ENCODE measurements around the gene TMEM225.
"Not testable (repeated sequence)": the region's sequence is repeated elsewhere in the genome, so short reads cannot be mapped to it uniquely, and the experiment has no call there.

TMEM225 gene

DNA sequence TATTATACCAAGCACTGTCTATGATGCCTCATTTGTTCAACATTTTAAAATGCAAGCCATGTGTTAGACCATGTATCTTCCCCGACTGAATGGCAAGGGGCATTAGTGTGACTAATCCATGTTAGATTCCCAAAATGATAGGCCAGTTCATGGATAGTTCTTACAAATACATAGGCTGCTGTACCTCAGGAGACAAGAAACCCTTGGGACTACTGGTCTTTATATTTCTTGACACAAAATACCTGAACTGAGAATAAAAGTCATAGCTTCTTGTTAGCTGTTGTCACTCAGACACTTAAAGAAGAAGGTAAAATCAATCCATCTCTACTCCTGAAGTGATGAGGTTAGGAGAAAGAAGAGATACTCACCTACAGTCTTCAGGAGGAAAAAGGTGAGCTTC, 16.4 kb upstream of the TMEM225 start, which contains the start of gene OR8D4:
OR8D4 (plus strand) TSS at position 301 of the 400 bp plus-strand sequence. CDS start 4,265 bp downstream, outside the sequence.
- TF ChIP-seq CTCF (IDR thresholded peaks at IDR 0.05) = no peak
- no peaks in the 10 kb centered on the region for H3K4me1 ChIP-seq (ENCODE audit: control insufficient read depth in 1 of 2, insufficient read depth in 1 of 2, low read depth in 1 of 2, low read length in 1 of 2)
- no peak within 1 kb of the TSS for H3K27ac ChIP-seq
- H3K9me3 ChIP-seq = no peaks in the 10 kb centered on the region
- H3K36me3 ChIP-seq = no peaks in the 10 kb centered on the region
- H3K27me3 ChIP-seq = no peaks in the 10 kb centered on the region
- H3K4me3 ChIP-seq (ENCODE audit: low read depth in 1 of 2, low read length in 1 of 2) = no peak within 1 kb of the TSS

GRCh38 chr11:123899792-123900191, 14.3 kb upstream of the TMEM225 start:
- no peak overlapping the region for H3K27ac ChIP-seq
- no peaks in the 10 kb centered on the region for H3K9me3 ChIP-seq
- no peaks in the 10 kb centered on the region for H3K36me3 ChIP-seq
- TF ChIP-seq CTCF (IDR thresholded peaks at IDR 0.05) = no peak
- H3K4me1 ChIP-seq (ENCODE audit: control insufficient read depth in 1 of 2, insufficient read depth in 1 of 2, low read depth in 1 of 2, low read length in 1 of 2) = no peaks in the 10 kb centered on the region
- H3K27me3 ChIP-seq = no peaks in the 10 kb centered on the region
- H3K4me3 ChIP-seq (ENCODE audit: low read depth in 1 of 2, low read length in 1 of 2) = no peak overlapping the region

DNA sequence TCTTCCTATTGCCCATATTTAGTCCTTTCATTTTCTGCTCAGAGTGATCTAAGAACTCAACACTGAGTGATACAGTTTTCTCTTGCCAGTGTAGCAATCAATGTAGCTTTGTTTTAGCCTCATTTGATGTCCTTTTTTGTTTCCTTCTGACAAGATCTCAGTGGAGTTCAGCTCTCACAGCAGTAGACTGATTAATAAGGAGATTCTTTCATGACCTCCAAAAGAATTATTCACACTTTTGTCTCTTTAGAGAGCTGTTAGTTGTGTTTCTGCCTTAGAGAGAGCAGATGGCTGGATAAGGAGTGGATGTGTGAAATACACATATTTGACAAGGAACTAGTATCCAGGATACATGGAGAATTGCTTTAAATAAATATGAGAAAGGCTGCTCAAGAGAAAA, 6.6 kb upstream of the TMEM225 start:
- Histone ChIP-seq H3K4me1 (ENCODE audit: control insufficient read depth in 1 of 2, insufficient read depth in 1 of 2, low read depth in 1 of 2, low read length in 1 of 2) (no peaks in the 10 kb centered on the region), H3K36me3 (no peaks in the 10 kb centered on the region), H3K4me3 (ENCODE audit: low read depth in 1 of 2, low read length in 1 of 2) (no peak overlapping the region), H3K9me3 (no peaks in the 10 kb centered on the region), H3K27me3 (no peaks in the 10 kb centered on the region), H3K27ac (no peak overlapping the region)
- no peak for TF ChIP-seq CTCF (IDR thresholded peaks at IDR 0.05)

GRCh38 chr11:123880912-123881311, 4.6 kb downstream of the TMEM225 start:
- no peaks in the 10 kb centered on the region for H3K9me3 ChIP-seq
- no peak for TF ChIP-seq CTCF (IDR thresholded peaks at IDR 0.05)
- H3K4me1 ChIP-seq (ENCODE audit: control insufficient read depth in 1 of 2, insufficient read depth in 1 of 2, low read depth in 1 of 2, low read length in 1 of 2) = no peaks in the 10 kb centered on the region
- no peaks in the 10 kb centered on the region for H3K27me3 ChIP-seq
- H3K36me3 ChIP-seq = no peaks in the 10 kb centered on the region
- H3K27ac ChIP-seq = no peak overlapping the region
- no peak overlapping the region for H3K4me3 ChIP-seq (ENCODE audit: low read depth in 1 of 2, low read length in 1 of 2)

DNA sequence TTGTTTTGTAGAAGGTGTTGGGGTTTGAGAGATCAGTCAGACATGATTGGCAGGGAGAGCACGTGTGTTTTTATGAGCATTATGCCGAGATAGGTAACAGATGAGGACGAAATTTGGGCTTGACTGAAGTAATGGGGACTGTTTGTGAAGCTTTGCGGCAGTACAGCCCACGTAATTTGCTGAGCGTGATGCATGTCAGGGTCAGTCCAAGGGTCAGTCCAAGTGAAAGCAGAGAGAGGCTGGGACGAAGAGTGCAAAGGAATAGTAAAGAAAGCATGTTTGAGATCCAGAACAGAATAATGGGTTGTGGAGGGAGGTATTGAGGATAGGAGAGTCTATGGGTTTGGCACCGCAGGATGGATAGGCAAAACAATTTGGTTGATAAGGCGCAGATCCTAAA, 17.7 kb downstream of the TMEM225 start:
- H3K4me3 ChIP-seq (ENCODE audit: low read depth in 1 of 2, low read length in 1 of 2); H3K9me3 ChIP-seq; H3K27ac ChIP-seq; H3K4me1 ChIP-seq (ENCODE audit: control insufficient read depth in 1 of 2, insufficient read depth in 1 of 2, low read depth in 1 of 2, low read length in 1 of 2); H3K27me3 ChIP-seq; H3K36me3 ChIP-seq: not testable (repeated sequence)

DNA sequence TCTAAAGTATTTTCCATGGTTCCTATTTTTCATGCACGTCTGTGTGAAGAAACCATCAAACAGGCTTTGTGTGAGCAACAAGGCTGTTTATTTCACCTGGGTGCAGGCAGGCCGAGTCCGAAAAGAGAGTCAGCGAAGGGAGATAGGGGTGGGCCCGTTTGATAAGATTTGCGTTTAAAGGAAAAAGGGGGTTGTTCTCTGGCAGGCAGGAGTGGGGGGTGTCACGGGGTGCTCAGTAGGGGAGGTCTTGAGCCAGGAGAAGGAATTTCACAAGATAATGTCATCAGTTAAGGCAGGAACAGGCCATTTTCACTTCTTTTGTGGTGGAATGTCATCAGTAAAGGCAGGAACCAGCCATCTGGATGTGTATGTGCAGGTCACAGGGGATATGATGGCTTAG, 20.2 kb downstream of the TMEM225 start:
- H3K27me3 ChIP-seq; H3K9me3 ChIP-seq; H3K27ac ChIP-seq; H3K4me3 ChIP-seq (ENCODE audit: low read depth in 1 of 2, low read length in 1 of 2); H3K36me3 ChIP-seq; H3K4me1 ChIP-seq (ENCODE audit: control insufficient read depth in 1 of 2, insufficient read depth in 1 of 2, low read depth in 1 of 2, low read length in 1 of 2): not testable (repeated sequence)

DNA sequence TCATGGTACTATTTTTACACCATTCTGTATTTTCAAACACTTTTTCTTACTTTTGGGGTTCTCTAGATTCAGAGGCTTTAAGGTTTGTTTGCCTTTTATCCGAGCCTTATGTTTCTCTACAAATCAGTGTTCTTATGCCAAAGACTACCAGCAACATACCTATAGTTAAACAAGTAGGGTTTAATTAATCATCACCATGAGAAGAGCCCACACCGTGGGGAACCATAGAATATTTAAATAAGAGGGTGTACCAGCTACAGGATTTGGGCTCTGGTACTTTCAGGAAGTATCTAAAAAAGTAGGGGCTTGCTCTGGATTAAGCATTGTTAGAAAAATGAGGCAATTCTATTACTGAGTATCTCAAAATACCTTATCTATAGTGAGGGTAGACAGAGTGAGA, 25.7 kb downstream of the TMEM225 start:
- no peaks in the 10 kb centered on the region for H3K27me3 ChIP-seq
- no peak overlapping the region for H3K27ac ChIP-seq
- TF ChIP-seq CTCF (IDR thresholded peaks at IDR 0.05) = no peak
- no peaks in the 10 kb centered on the region for H3K9me3 ChIP-seq
- H3K36me3 ChIP-seq = no peaks in the 10 kb centered on the region
- H3K4me3 ChIP-seq (ENCODE audit: low read depth in 1 of 2, low read length in 1 of 2) = no peak overlapping the region
- no peaks in the 10 kb centered on the region for H3K4me1 ChIP-seq (ENCODE audit: control insufficient read depth in 1 of 2, insufficient read depth in 1 of 2, low read depth in 1 of 2, low read length in 1 of 2)
